Stimulated activated CD8-positive, alpha-beta memory T cell treated with anti-CD3 and anti-CD28 coated beads, Interleukin-7, amount 100 ng/mL, for 4 hours (primary cell): ENCODE results near the gene DDX17.

Source experiments
- DNase-seq, 2 donors: peaks; one replicate each; pipeline ENCODE4 v3.0.0-alpha.2; 2020; ENCODE audit warnings: low read depth in 2 of 2

Gene DDX17

DNA sequence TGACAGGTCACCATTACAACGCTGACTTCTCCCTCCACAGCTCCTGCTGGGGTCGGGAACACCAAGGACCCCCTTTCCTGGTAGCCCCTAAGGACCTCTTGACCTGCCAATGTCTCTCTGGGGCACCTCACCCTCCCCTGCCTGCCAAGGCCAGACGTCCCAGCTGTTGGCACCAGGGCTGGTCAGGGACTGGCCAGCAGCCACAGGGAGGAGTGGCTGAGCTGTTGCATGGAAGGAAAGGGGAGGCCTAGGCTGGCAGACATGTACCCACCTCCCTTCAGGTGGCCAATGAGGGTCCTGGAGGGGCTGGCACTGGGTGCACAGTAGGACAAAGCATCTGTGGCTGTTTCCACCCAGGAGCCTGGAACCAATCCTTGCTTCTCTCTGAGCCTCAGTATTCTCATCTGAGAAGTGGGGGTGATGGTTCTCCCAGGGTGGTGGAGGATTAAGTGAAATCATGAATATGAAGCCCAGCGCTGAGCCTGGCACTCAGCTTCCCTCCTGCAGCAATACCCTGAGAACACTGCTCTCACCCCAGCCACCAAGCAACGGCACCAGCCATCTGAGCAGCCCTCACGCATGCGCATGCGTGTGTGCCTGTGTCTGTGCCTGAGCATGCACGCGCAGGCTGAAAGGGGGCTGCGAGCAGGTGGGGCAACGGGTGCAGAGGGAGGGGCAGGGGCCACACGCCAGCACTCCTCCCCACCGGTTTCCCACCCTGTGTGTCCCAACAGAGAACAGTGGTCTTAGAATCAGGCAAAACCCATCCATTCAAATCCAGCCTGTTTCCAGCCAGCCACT, 57.0 kb downstream of the DDX17 start:
- no peak for DNase-seq

DNA sequence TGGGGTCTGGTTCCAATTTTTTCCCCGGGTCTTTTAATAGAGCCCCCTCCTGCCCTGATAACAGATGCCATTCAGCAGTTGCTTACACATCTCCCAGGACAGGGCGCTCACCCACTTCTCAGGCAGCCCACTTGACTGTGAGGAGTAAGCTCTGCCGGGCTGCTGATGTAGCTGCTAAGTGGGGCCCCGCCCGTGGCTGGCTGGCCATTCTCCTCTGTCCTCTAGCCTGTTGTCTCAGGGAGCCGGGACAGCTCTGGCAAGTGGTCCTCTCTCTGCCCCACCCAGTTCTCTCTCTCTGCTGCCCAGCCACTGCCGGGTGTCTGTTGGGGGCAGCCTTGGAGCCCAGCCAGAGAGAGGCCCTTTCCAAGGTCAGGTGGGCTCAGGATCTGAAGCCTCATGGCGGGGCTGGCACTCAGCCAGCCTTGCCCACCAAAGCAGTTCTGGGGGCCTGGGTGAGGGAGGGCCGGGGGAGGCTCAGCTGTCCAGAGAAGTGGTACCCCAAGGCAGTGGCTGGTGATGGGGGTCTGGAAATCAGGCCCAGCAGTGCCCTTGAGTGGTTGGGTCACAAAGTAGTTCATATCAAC, 60.0 kb downstream of the DDX17 start:
- DNase-seq = no peak

DNA sequence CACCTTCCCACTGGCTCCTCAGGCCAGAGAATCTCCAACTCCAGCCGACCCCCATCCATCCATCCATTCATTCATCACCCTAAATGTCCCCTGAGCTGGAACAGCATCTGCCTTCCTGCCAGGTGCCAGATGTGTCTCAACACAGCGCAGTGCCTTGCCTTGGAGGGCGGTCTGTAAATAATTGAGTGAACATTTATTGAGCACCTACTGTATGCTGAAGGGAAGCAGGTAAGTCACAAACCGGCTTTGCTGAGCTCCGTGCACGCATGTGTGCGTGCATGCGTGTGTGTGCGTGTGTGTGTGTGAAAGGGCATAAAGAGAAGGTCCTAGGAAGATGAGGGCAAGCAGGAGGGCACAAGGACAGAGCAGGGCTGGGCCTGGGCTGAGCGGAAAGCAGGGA, 61.3 kb downstream of the DDX17 start:
- DNase-seq = no peak

DNA sequence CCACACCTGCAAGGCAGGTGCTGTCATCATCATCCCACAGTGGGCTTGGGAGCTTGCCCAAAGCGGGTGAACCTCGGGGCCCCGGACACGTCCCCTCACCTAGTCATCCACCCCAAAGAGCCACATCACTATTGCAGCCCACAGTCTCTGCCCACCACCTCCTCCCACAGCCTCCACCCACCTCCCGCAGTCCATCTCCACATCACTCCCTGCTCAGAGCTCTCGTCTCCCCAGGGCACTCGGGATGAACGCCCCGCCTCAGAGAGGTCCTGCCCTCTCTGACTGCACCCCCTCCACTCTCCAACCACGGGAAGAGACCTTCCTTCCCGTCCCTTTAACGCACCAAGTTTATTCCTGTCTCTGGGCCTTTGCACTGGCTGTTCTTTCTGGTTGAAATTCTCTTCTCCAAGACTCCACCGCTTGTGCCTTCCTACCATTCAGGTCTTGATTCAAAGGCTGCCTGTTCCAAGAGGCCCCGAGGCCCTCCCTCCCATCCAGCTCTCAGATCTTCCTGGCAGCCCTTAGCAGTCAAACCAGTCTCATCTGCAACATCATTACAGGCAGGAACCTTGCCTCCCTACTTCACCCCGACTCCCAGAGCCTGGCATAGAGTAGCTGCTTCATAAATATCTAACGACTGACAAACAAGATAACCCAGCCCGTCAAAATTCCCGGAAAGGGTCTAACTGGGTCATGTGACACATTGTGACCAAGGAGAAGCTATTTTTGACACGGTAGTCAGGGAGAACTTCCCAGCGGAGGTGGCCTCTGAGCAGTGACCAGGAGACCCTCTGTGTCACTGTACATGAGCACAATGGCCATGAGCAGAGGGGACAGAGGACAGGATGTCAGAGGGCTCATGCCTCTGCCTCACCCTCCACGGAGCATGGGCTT, 62.2 kb downstream of the DDX17 start:
- no peak for DNase-seq

DNA sequence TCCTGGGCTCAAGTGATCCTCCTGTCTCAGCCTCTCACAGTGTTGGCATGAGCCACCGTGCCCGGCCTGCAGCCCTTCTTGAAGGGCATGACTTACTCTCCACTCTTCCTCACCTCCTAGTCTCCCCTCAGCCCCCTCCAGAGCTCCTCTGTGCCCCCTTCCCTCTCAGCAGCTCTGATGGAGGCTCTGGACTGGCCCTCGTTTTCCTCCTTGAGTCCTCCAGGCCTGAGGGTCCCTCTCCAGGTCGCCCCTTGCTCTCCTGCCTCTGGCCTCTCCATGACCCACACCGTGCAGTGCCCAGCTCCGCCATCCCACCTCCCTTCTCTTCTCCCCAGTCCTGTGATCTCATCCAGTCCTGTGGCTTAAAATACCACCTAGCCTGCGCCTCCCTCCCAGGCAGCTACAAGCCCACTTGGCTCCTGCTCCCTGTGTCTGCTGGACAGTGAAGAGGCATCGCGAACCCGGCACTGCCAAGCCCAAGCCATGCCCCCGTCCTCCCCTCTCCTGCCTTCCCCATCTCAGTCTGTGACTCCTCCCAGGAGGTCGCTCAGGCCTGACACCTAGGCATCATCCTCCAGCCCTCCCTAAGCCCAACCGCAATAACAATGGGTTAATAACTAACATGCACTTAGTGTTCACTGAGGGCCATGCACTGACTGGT, 63.0 kb downstream of the DDX17 start:
- DNase-seq = no peak

DNA sequence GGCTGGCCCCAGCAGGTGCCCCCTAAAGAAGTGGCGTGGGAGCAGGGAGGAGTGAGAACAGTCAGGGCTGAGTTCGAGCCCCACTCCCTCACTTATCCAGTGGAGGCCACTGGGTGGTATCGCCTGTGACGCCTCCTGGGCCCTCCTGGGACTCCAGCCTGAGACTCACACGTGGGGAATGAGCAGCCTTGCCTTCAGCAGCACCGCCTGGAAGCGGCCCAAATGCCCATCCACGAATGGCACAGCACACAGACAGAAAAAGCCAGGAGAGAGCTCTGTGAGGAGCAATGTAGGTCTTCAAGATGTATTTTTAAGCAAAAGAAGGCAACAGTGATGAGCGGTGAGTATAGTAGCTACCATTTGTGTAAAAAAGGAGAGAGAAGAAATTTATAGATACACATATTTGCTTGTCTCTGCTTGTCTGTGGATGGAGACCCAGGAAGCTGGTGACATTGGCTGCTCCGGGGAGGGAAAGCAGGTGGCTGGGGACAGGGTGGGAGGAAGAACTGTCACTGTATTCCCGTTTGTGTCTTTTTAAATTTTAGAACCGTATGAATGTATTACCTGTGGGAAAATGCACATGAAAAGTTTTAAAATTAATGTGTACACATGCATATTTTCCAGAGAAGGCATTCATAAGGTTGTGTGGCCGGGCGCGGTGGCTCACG, 64.4 kb downstream of the DDX17 start:
- DNase-seq = no peak

DNA sequence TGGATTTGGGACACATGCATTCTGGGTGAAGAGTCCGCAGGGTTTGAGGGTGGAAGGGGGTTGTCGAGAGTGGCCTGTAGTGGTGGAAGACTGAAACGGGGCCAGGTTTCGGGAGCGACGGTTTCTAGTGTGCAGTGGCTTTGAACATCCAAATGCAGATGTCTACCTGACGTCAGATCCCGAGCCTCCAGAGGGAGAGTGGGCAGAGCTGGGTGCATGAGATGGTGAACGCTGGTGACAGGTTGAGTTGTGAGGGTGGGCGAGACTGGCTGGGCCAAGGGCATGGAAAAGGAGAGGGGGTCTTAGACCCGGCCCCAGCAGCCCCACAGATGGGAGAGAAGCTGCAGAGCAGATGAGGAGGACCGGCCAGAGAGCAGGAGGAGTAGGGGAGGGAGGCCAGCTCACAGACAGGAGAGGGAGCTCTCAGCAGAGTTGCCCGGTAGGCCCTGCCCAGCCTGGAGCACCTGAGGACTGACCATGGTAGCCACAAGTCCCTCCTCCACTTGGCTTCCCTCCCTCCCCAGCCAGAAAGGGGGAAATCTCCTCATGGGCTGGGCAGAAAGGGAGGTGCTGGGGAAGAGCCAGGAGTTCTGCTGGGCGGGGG, 65.3 kb downstream of the DDX17 start:
- no peak for DNase-seq

DNA sequence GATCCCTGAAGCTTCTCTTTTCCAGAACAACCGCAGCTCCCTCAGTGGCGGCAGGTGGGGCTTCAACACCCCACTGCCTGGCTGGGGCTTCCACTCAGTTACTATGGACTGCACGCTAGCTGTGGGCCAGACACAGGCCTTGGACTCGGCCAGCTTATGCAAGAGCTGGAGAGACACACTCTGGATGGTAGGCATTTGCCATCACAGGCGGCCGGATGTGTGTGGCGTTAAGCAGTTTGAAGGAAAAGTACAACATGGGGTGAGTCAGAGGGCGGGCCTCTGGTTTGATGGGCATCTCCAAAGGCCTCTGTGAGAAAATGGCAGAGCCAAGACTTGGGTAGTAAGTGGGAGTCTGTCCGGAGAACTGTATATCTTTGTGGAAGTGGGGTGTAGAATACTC, 68.7 kb downstream of the DDX17 start:
- no peak for DNase-seq

DNA sequence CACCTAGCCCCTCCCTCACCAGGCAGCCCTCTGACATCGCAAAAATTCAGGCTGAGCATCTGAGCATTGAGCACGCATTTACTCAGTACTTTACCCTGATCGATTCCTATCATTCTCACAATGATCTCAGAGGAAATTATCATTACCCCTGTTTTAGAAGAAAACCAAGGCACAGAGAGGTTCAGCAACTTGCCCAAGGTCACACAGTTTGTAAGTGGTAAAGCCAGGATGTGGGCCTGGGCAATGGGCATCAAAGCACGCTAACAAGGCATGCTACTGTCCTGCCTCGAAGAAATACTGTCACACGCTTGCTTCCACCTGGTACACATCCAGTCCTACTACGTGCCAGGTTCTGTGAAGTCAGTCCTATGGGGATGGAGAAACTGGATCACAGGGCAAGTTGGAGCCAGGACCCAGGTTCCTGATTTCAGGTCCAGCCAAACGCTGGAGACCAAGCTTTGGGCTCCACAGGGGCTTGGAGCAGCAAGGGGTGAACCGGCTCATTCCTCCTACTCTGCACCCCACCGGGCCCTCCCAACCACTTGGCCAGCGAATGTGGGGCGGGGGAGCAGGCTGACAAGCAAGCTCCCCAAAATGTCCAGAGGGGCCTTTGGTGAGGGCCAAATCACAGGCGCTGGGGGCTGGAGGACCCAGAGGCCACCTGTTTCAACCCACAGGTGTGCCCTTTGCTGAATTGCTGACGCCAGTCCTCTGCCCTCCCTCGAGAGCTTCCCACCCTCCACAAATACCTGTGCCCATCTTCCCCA, 69.3 kb downstream of the DDX17 start:
- no peak for DNase-seq

DNA sequence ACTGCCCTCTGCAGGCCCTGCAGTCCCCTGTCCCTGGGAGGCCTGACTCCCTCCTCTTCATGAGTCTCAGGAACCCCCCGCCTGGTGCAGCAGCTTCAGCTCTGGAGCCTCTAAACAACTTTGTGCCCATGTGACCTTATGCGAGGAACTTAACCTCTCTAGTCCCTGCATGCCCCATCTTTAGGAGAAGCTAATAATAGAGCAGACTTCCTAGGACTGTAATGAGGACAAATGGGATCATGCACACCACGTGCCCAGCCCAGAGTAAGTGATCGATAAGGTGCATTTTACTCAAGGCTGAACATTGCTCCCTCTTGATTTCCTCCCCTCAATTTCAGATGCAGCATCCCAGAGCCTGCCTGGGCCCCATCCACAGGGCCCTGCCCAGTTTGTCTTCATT, 70.1 kb downstream of the DDX17 start:
- no peak for DNase-seq

DNA sequence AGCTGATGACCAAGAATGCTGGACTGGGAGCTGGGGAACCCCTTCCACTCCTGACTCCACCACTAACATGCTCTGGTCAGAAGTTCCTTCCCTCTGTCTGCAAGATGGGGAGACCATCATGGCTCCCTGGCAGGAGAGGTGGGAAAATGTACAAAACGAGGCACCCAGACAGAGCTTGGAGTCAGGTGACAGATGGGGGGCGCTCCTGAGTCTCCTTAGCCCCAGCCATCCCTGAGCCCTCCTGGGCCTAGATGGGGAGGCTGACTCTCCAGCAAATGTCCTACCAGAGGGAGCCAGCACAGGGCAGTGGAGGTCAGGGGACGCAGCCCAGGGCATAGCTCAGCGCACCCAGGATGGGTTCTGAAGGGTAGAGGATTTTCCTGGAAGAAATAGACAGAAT, 71.1 kb downstream of the DDX17 start:
- DNase-seq = no peak

DNA sequence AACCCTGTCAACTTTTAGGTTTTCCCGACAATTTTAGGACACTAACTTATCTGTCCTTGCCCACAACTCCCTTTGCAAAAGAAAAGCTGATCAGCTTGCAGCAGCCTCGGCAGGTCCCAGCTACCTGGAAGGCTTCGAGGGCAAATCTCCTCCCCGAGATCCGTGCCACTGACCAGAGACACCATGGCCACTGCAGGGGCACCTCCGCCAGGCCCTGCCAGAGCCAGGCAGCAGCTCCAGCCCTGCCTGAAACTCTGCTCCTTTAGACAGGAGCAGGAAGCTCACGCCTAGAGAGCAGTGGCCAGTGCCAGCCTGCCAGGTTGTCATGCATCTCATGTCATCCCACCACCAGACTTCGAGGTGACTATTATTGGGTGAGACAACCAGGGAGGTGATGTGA, 72.2 kb downstream of the DDX17 start:
- DNase-seq = no peak
